HEK293 (cell line): ENCODE results near the gene SERPINA12.

ENCODE experiments used
- CTCF ChIA-PET: fragments of 350-600 bp; formaldehyde crosslinking; extraction: SDS; loops from one replicate; lab custom pipeline; 2021; ENCODE audit warnings: antibody characterized with exemption; lab: Yijun Ruan, JAX
- POLR2A ChIA-PET: fragments of 300-600 bp; formaldehyde crosslinking; extraction: SDS; loops from one replicate; lab custom pipeline; 2020; ENCODE audit warnings: antibody characterized with exemption, inconsistent platforms; lab: Yijun Ruan, JAX
- H3K27ac ChIP-seq: fragments of 200-500 bp; sonication (Bioruptor generic); 2 replicates; pipeline ENCODE4 v1.5.1; 2014; ENCODE audit warnings: low read depth, low read length, control low read depth, inconsistent platforms; ENCODE audit errors: extremely low read depth
- H3K36me3 ChIP-seq, 2 experiments: fragments of 200-500 bp in 1 of 2; sonication (Bioruptor generic) in 1 of 2; 1 replicate in 1 of 2; 2 replicates in 1 of 2; pipeline ENCODE4 v1.5.1; 2014 to 2017; ENCODE audit warnings: inconsistent platforms in 2 of 2, low read length in 2 of 2; ENCODE audit not compliant: control insufficient read depth in 2 of 2, insufficient read depth in 1 of 2
- H3K4me1 ChIP-seq: fragments of 200-500 bp; sonication (Bioruptor generic); 2 replicates; pipeline ENCODE4 v1.5.1; 2014; ENCODE audit warnings: mild to moderate bottlenecking, low read length, inconsistent platforms; ENCODE audit not compliant: control insufficient read depth, insufficient read depth
- H3K4me3 ChIP-seq: 2 replicates; pipeline ENCODE4 v1.5.1; 2011; ENCODE audit warnings: low read depth, mild to moderate bottlenecking, control low read depth, low read length, moderate library complexity
- H3K9me3 ChIP-seq: fragments of 200-500 bp; sonication (Bioruptor generic); 2 replicates; pipeline ENCODE4 v1.5.1; 2014; ENCODE audit warnings: low read depth, low read length, inconsistent platforms; ENCODE audit not compliant: control insufficient read depth, insufficient read depth
- EGR2 ChIP-seq: fragments of 450-650 bp; formaldehyde crosslinking; IDR thresholded peaks from 2 replicates; pipeline ENCODE4 v1.5.1; 2016; ENCODE audit warnings: low read depth, missing biosample characterization, missing genetic modification characterization
- GLIS2 ChIP-seq: fragments of 450-650 bp; formaldehyde crosslinking; IDR thresholded peaks from 2 replicates; pipeline ENCODE4 v1.5.1; 2016; ENCODE audit warnings: missing biosample characterization, missing genetic modification characterization
- PRDM1 ChIP-seq: fragments of 450-650 bp; formaldehyde crosslinking; IDR thresholded peaks from 2 replicates; pipeline ENCODE4; 2016; ENCODE audit warnings: missing biosample characterization, missing genetic modification characterization
- REPIN1 ChIP-seq: fragments of 450-650 bp; formaldehyde crosslinking; IDR thresholded peaks from 2 replicates; pipeline ENCODE4 v1.5.1; 2017; ENCODE audit warnings: missing biosample characterization, missing genetic modification characterization, low read depth
- SETDB1 ChIP-seq: IDR thresholded peaks from one replicate; pipeline ENCODE4 v1.6.1; 2017; ENCODE audit warnings: mild to moderate bottlenecking, low read length, moderate library complexity, mixed read lengths; ENCODE audit not compliant: insufficient read length
- SP2 ChIP-seq: fragments of 450-650 bp; formaldehyde crosslinking; IDR thresholded peaks from 2 replicates; pipeline ENCODE4 v1.5.1; 2016; ENCODE audit warnings: missing biosample characterization, missing genetic modification characterization
- WT1 ChIP-seq: fragments of 450-650 bp; formaldehyde crosslinking; IDR thresholded peaks from 2 replicates; pipeline ENCODE4 v1.5.1; 2016; ENCODE audit warnings: missing biosample characterization, missing genetic modification characterization
- ZBTB1 ChIP-seq: fragments of 450-650 bp; formaldehyde crosslinking; IDR thresholded peaks from 2 replicates; pipeline ENCODE4 v1.5.1; 2016; ENCODE audit warnings: missing biosample characterization, missing genetic modification characterization
- ZBTB20 ChIP-seq: fragments of 450-650 bp; formaldehyde crosslinking; IDR thresholded peaks from 2 replicates; pipeline ENCODE4 v1.5.1; 2016; ENCODE audit warnings: missing biosample characterization, missing genetic modification characterization
- ZFP41 ChIP-seq: fragments of 450-650 bp; formaldehyde crosslinking; IDR thresholded peaks from 2 replicates; pipeline ENCODE4 v1.5.1; 2016; ENCODE audit warnings: missing biosample characterization, missing genetic modification characterization, borderline replicate concordance
- ZNF10 ChIP-seq: fragments of 450-650 bp; formaldehyde crosslinking; IDR thresholded peaks from 2 replicates; pipeline ENCODE4 v1.5.1; 2017; ENCODE audit warnings: missing biosample characterization, missing genetic modification characterization
- ZNF155 ChIP-seq: fragments of 450-650 bp; formaldehyde crosslinking; IDR thresholded peaks from 2 replicates; pipeline ENCODE4 v1.5.1; 2016; ENCODE audit warnings: missing biosample characterization, missing genetic modification characterization
- ZNF266 ChIP-seq: fragments of 450-650 bp; formaldehyde crosslinking; IDR thresholded peaks from 2 replicates; pipeline ENCODE4 v1.5.1; 2016; ENCODE audit warnings: missing biosample characterization, missing genetic modification characterization, low read depth
- ZNF341 ChIP-seq: fragments of 450-650 bp; formaldehyde crosslinking; IDR thresholded peaks from 2 replicates; pipeline ENCODE4; 2016; ENCODE audit warnings: low read depth, missing biosample characterization, missing genetic modification characterization
- ZNF660 ChIP-seq: fragments of 450-650 bp; IDR thresholded peaks from 2 replicates; pipeline ENCODE4 v1.5.1; 2018; ENCODE audit warnings: missing biosample characterization, mild to moderate bottlenecking, missing genetic modification characterization
- ZNF830 ChIP-seq: fragments of 450-650 bp; IDR thresholded peaks from 2 replicates; pipeline ENCODE4 v1.5.0; 2018; ENCODE audit warnings: missing biosample characterization, missing genetic modification characterization, low read depth, mild to moderate bottlenecking, moderate library complexity
- TF ChIP-seq, protein P1 (sequence below): fragments of 450-650 bp; formaldehyde crosslinking; IDR thresholded peaks from 2 replicates; pipeline ENCODE4 v1.5.1; 2017; ENCODE audit warnings: missing biosample characterization, missing genetic modification characterization
- TF ChIP-seq, protein P2 (sequence below): fragments of 450-650 bp; formaldehyde crosslinking; conservative IDR thresholded peaks from 2 replicates; pipeline ENCODE4 v1.5.1; 2016; ENCODE audit warnings: low read depth, missing biosample characterization, missing genetic modification characterization
- TF ChIP-seq, protein P3 (sequence below): fragments of 450-650 bp; formaldehyde crosslinking; IDR thresholded peaks from 2 replicates; pipeline ENCODE4 v1.5.1; 2016; ENCODE audit warnings: missing biosample characterization, missing genetic modification characterization
- TF ChIP-seq, protein P4 (sequence below): fragments of 450-650 bp; formaldehyde crosslinking; optimal IDR thresholded peaks from 2 replicates; pipeline ENCODE3; 2016; ENCODE audit warnings: missing biosample characterization, mild to moderate bottlenecking, missing genetic modification characterization

SERPINA12 gene

DNA sequence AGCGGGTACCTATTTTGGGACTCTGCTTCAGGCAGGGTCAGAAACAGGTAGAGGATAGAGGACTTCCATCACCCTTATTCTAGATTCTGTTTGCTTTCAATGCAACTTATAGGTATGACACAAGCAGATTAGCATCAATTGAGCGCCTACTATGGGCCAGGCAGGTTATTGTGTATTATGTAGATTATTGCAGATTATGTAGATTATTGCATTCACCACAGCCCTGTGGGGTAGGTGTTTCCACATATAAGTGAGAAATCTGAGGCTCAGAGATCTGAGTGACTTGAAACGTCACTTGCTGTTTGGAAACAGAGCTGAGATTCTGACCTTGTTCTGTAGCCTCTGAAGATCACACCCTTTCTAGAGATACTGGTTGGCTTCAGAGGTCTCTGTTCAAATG is 26.2 kb upstream of the SERPINA12 start (continued):
- TF ChIP-seq ZNF155 (tag by site-specific recombination) (no peak), ZFP41 (tag by site-specific recombination) (no peak), ZNF660 (tag by site-specific recombination) (no peak)

DNA sequence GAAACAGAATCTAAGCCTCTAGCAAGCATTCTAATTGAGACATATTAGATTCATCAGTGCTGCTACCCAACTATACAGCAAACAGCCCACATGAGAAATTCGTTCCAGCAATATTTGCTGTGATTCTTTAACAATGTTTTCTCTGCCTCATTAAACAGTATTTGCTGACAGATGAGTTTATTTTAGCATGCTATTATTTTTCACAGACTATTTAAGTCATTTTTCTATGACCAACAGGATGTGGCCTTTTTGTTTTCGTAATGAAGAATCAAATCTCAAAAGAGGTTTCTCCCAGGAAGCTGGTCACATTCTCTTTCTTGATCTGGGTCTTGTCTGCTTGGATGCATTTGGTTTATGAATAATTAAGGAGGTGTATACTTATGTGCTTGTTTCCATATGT is 23.2 kb upstream of the SERPINA12 start:
- Histone ChIP-seq H3K9me3 (no peaks in the 10 kb centered on the region), H3K36me3 (no peaks in the 10 kb centered on the region), H3K4me1 (no peaks in the 10 kb centered on the region), H3K4me3 (no peak overlapping the region), H3K27ac (no peak overlapping the region)
- POLR2A ChIA-PET: no interaction called here
- CTCF ChIA-PET: interaction anchor here (0.5 to 3.2 kb wide), 4 partner anchors 9 to 496 kb away, joined by 3 to 17 read pairs (median 4); no protein-coding TSS in a partner anchor
- no peak for TF ChIP-seq PRDM1 (tag by site-specific recombination)
- no peak for TF ChIP-seq SP2 (tag by site-specific recombination)
- no peak for TF ChIP-seq ZNF830
- no peak for TF ChIP-seq ZNF341
- TF ChIP-seq WT1 (tag by site-specific recombination): no peak
- no peak for TF ChIP-seq ZNF266 (tag by site-specific recombination)
- TF ChIP-seq, protein P1, sequence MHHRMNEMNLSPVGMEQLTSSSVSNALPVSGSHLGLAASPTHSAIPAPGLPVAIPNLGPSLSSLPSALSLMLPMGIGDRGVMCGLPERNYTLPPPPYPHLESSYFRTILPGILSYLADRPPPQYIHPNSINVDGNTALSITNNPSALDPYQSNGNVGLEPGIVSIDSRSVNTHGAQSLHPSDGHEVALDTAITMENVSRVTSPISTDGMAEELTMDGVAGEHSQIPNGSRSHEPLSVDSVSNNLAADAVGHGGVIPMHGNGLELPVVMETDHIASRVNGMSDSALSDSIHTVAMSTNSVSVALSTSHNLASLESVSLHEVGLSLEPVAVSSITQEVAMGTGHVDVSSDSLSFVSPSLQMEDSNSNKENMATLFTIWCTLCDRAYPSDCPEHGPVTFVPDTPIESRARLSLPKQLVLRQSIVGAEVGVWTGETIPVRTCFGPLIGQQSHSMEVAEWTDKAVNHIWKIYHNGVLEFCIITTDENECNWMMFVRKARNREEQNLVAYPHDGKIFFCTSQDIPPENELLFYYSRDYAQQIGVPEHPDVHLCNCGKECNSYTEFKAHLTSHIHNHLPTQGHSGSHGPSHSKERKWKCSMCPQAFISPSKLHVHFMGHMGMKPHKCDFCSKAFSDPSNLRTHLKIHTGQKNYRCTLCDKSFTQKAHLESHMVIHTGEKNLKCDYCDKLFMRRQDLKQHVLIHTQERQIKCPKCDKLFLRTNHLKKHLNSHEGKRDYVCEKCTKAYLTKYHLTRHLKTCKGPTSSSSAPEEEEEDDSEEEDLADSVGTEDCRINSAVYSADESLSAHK: no peak
- TF ChIP-seq, protein P2, sequence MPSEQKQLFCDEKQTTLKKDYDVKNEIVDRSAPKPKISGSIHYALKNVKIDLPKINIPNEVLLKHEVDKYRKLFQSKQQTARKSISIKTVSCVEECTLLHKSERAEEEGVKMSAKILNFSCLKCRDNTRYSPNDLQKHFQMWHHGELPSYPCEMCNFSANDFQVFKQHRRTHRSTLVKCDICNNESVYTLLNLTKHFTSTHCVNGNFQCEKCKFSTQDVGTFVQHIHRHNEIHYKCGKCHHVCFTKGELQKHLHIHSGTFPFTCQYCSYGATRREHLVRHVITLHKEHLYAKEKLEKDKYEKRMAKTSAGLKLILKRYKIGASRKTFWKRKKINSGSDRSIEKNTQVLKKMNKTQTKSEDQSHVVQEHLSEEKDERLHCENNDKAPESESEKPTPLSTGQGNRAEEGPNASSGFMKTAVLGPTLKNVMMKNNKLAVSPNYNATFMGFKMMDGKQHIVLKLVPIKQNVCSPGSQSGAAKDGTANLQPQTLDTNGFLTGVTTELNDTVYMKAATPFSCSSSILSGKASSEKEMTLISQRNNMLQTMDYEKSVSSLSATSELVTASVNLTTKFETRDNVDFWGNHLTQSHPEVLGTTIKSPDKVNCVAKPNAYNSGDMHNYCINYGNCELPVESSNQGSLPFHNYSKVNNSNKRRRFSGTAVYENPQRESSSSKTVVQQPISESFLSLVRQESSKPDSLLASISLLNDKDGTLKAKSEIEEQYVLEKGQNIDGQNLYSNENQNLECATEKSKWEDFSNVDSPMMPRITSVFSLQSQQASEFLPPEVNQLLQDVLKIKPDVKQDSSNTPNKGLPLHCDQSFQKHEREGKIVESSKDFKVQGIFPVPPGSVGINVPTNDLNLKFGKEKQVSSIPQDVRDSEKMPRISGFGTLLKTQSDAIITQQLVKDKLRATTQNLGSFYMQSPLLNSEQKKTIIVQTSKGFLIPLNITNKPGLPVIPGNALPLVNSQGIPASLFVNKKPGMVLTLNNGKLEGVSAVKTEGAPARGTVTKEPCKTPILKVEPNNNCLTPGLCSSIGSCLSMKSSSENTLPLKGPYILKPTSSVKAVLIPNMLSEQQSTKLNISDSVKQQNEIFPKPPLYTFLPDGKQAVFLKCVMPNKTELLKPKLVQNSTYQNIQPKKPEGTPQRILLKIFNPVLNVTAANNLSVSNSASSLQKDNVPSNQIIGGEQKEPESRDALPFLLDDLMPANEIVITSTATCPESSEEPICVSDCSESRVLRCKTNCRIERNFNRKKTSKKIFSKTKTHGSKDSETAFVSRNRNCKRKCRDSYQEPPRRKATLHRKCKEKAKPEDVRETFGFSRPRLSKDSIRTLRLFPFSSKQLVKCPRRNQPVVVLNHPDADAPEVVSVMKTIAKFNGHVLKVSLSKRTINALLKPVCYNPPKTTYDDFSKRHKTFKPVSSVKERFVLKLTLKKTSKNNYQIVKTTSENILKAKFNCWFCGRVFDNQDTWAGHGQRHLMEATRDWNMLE: no peak
- no peak for TF ChIP-seq GLIS2 (tag by site-specific recombination)
- no peak for TF ChIP-seq EGR2 (tag by site-specific recombination)
- TF ChIP-seq, protein P3, sequence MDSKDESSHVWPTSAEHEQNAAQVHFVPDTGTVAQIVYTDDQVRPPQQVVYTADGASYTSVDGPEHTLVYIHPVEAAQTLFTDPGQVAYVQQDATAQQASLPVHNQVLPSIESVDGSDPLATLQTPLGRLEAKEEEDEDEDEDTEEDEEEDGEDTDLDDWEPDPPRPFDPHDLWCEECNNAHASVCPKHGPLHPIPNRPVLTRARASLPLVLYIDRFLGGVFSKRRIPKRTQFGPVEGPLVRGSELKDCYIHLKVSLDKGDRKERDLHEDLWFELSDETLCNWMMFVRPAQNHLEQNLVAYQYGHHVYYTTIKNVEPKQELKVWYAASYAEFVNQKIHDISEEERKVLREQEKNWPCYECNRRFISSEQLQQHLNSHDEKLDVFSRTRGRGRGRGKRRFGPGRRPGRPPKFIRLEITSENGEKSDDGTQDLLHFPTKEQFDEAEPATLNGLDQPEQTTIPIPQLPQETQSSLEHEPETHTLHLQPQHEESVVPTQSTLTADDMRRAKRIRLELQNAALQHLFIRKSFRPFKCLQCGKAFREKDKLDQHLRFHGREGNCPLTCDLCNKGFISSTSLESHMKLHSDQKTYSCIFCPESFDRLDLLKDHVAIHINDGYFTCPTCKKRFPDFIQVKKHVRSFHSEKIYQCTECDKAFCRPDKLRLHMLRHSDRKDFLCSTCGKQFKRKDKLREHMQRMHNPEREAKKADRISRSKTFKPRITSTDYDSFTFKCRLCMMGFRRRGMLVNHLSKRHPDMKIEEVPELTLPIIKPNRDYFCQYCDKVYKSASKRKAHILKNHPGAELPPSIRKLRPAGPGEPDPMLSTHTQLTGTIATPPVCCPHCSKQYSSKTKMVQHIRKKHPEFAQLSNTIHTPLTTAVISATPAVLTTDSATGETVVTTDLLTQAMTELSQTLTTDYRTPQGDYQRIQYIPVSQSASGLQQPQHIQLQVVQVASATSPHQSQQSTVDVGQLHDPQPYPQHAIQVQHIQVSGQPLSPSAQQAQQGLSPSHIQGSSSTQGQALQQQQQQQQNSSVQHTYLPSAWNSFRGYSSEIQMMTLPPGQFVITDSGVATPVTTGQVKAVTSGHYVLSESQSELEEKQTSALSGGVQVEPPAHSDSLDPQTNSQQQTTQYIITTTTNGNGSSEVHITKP (tag by site-specific recombination): no peak
- TF ChIP-seq ZNF10 (tag by site-specific recombination): no peak
- TF ChIP-seq ZBTB1: no peak
- no peak for TF ChIP-seq ZBTB20 (tag by site-specific recombination)
- no peak for TF ChIP-seq SETDB1
- TF ChIP-seq, protein P4, sequence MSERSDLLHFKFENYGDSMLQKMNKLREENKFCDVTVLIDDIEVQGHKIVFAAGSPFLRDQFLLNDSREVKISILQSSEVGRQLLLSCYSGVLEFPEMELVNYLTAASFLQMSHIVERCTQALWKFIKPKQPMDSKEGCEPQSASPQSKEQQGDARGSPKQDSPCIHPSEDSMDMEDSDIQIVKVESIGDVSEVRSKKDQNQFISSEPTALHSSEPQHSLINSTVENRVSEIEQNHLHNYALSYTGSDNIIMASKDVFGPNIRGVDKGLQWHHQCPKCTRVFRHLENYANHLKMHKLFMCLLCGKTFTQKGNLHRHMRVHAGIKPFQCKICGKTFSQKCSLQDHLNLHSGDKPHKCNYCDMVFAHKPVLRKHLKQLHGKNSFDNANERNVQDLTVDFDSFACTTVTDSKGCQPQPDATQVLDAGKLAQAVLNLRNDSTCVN: no peak
- TF ChIP-seq REPIN1: no peak
